Inferior parietal cortex (tissue), 1 donor: ENCODE data around the gene CDK2AP2.
"Not testable (repeated sequence)": the region's sequence is repeated elsewhere in the genome, so short reads cannot be mapped to it uniquely, and the experiment has no call there.

Experiments used
- DNase-seq: peaks from one replicate; pipeline ENCODE4 v3.0.0-alpha.2; 2016; ENCODE audit errors: extremely low spot score

Gene CDK2AP2

GRCh38 chr11:67489885-67490726, 17.9 kb downstream of the CDK2AP2 start:
- no peak for DNase-seq

- no peak for DNase-seq
Measured at GRCh38 chr11:67489203-67489884, 18.6 kb downstream of the CDK2AP2 start.

GRCh38 chr11:67486481-67487195, 21.3 kb downstream of the CDK2AP2 start:
- no peak for DNase-seq

GRCh38 chr11:67485873-67486361, 22.0 kb downstream of the CDK2AP2 start:
- not testable (repeated sequence) for DNase-seq

GRCh38 chr11:67484847-67485311, 23.1 kb downstream of the CDK2AP2 start:
- no peak for DNase-seq

- DNase-seq, result no peak
Measured at GRCh38 chr11:67483831-67484665, 23.9 kb downstream of the CDK2AP2 start.

- peak; percentile 99 for DNase-seq
Measured at GRCh38 chr11:67482827-67483798, 24.8 kb downstream of the CDK2AP2 start, which contains the start of gene AIP. Gene AIP (plus strand): TSS chr11:67483026. CDS start chr11:67483159, 133 bp downstream.

- no peak for DNase-seq
Measured at GRCh38 chr11:67482275-67482826, 25.6 kb downstream of the CDK2AP2 start.

- DNase-seq, result not testable (repeated sequence)
Measured at GRCh38 chr11:67477344-67478050, 30.5 kb downstream of the CDK2AP2 start.

- not testable (repeated sequence) for DNase-seq
Measured at GRCh38 chr11:67476692-67477091, 31.3 kb downstream of the CDK2AP2 start.

- DNase-seq, result no peak
Measured at GRCh38 chr11:67472882-67473281, 35.1 kb downstream of the CDK2AP2 start.

GRCh38 chr11:67470337-67471002, 37.5 kb downstream of the CDK2AP2 start:
- no peak for DNase-seq

GRCh38 chr11:67469508-67469811, 38.5 kb downstream of the CDK2AP2 start:
- no peak for DNase-seq

GRCh38 chr11:67468759-67469507, 39.0 kb downstream of the CDK2AP2 start, which contains the start of gene TMEM134:
Gene TMEM134 (minus strand): TSS chr11:67469251. CDS start chr11:67469192, 59 bp downstream.
- DNase-seq, result peak; percentile 85

GRCh38 chr11:67468456-67468758, 39.6 kb downstream of the CDK2AP2 start:
- DNase-seq, result no peak

GRCh38 chr11:67468056-67468455, 39.9 kb downstream of the CDK2AP2 start:
- no peak for DNase-seq

- no peak for DNase-seq
Measured at GRCh38 chr11:67466962-67467771, 40.8 kb downstream of the CDK2AP2 start.
